Measurements from ENCODE around the gene AFMID. TPM values are rescaled to one million over a fixed set of nuclear protein-coding genes. Genes with fewer than 3 reads are reported as not detected.
"Not testable (repeated sequence)": the region's sequence is repeated elsewhere in the genome, so short reads cannot be mapped to it uniquely, and the experiment has no call there.

The AFMID gene
- total RNA-seq, 1 experiment from 2014 or later, result 65.0 TPM

- H3K36me3 ChIP-seq (ENCODE audit: insufficient read depth, low read length, poor library complexity, severe bottlenecking), result no peaks in the 10 kb centered on the region
- DNase-seq (ENCODE audit: low spot score), result peak; percentile 93
Observed at GRCh38 chr17:78168242-78168902, 18.8 kb upstream of the AFMID start, which contains the start of gene SYNGR2. TSS of gene SYNGR2 (plus strand) at chr17:78168581. CDS start at chr17:78168617, 36 bp downstream.

GRCh38 chr17:78168903-78169793 is 18.0 kb upstream of the AFMID start:
- BruUV-seq (replicated peaks), result no TSS peak
- ChIA-PET CTCF (no interaction called here), POLR2A (ENCODE audit: low non-redundant PET) (no interaction called here)
- Histone ChIP-seq H3K27me3 (replicated peaks; ENCODE audit: insufficient read depth, low read depth, low read length, poor library complexity) (no peaks in the 10 kb centered on the region), H3K4me1 (ENCODE audit: insufficient read depth, low read length, poor library complexity, severe bottlenecking) (peaks cover 11% of the 10 kb centered on the region), H3K36me3 (ENCODE audit: insufficient read depth, low read length, poor library complexity, severe bottlenecking) (peaks cover 5% of the 10 kb centered on the region), H3K9me3 (ENCODE audit: low read depth, low read length, poor library complexity, severe bottlenecking) (no peaks in the 10 kb centered on the region), H3K27ac (ENCODE audit: low read depth, low read length, poor library complexity, severe bottlenecking) (peak overlapping the region; percentile 60), H3K4me3 (ENCODE audit: low read depth, low read length, poor library complexity, severe bottlenecking) (peak overlapping the region; percentile 85)
- no peak for TF ChIP-seq EZH2 (IDR thresholded peaks at IDR 0.05; ENCODE audit: borderline replicate concordance, low read depth, low read length, poor library complexity, severe bottlenecking)
- TF ChIP-seq, protein P1, sequence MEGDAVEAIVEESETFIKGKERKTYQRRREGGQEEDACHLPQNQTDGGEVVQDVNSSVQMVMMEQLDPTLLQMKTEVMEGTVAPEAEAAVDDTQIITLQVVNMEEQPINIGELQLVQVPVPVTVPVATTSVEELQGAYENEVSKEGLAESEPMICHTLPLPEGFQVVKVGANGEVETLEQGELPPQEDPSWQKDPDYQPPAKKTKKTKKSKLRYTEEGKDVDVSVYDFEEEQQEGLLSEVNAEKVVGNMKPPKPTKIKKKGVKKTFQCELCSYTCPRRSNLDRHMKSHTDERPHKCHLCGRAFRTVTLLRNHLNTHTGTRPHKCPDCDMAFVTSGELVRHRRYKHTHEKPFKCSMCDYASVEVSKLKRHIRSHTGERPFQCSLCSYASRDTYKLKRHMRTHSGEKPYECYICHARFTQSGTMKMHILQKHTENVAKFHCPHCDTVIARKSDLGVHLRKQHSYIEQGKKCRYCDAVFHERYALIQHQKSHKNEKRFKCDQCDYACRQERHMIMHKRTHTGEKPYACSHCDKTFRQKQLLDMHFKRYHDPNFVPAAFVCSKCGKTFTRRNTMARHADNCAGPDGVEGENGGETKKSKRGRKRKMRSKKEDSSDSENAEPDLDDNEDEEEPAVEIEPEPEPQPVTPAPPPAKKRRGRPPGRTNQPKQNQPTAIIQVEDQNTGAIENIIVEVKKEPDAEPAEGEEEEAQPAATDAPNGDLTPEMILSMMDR (conservative IDR thresholded peaks at IDR 0.05; ENCODE audit: low read depth, low read length), result no peak
- peak; percentile 70 for DNase-seq (ENCODE audit: low spot score)
- intact Hi-C loops (cut with micrococcal nuclease; ENCODE audit: unreplicated experiment), result loop anchor here (5.0 kb wide), 1 partner anchor 42 kb away; the partner anchor contains the start of gene TMC6

More at GRCh38 chr17:78168242-78168902, 18.8 kb upstream of the AFMID start, which contains the start of gene SYNGR2:
- intact Hi-C loops (cut with micrococcal nuclease; ENCODE audit: unreplicated experiment), result loop anchor here (5.0 kb wide), 1 partner anchor 41 kb away; the partner anchor contains the start of gene TMC6
- TF ChIP-seq, protein P1 (conservative IDR thresholded peaks at IDR 0.05; ENCODE audit: low read depth, low read length), result no peak
- TF ChIP-seq EZH2 (IDR thresholded peaks at IDR 0.05; ENCODE audit: borderline replicate concordance, low read depth, low read length, poor library complexity, severe bottlenecking), result no peak
- no peaks in the 10 kb centered on the region for H3K27me3 ChIP-seq (replicated peaks; ENCODE audit: insufficient read depth, low read depth, low read length, poor library complexity)
- H3K4me1 ChIP-seq (ENCODE audit: insufficient read depth, low read length, poor library complexity, severe bottlenecking), result peaks cover 11% of the 10 kb centered on the region
- BruUV-seq (replicated peaks), result no TSS peak
- peak within 1 kb of the TSS; percentile 85 for H3K4me3 ChIP-seq (ENCODE audit: low read depth, low read length, poor library complexity, severe bottlenecking)
- CTCF ChIA-PET, result no interaction called here
- H3K27ac ChIP-seq (ENCODE audit: low read depth, low read length, poor library complexity, severe bottlenecking), result peak within 1 kb of the TSS; percentile 60
- POLR2A ChIA-PET (ENCODE audit: low non-redundant PET), result no interaction called here
- H3K9me3 ChIP-seq (ENCODE audit: low read depth, low read length, poor library complexity, severe bottlenecking), result no peaks in the 10 kb centered on the region

GRCh38 chr17:78170692-78171590 is 16.2 kb upstream of the AFMID start:
- intact Hi-C loops (cut with micrococcal nuclease; ENCODE audit: unreplicated experiment), result no loop called here
- ChIA-PET CTCF (no interaction called here), POLR2A (ENCODE audit: low non-redundant PET) (no interaction called here)
- Histone ChIP-seq H3K9me3 (ENCODE audit: low read depth, low read length, poor library complexity, severe bottlenecking) (no peaks in the 10 kb centered on the region), H3K27me3 (replicated peaks; ENCODE audit: insufficient read depth, low read depth, low read length, poor library complexity) (no peaks in the 10 kb centered on the region), H3K4me1 (ENCODE audit: insufficient read depth, low read length, poor library complexity, severe bottlenecking) (peaks cover 11% of the 10 kb centered on the region), H3K4me3 (ENCODE audit: low read depth, low read length, poor library complexity, severe bottlenecking) (no peak overlapping the region), H3K27ac (ENCODE audit: low read depth, low read length, poor library complexity, severe bottlenecking) (no peak overlapping the region), H3K36me3 (ENCODE audit: insufficient read depth, low read length, poor library complexity, severe bottlenecking) (peaks cover 14% of the 10 kb centered on the region)
- no peak for DNase-seq (ENCODE audit: low spot score)
- TF ChIP-seq EZH2 (IDR thresholded peaks at IDR 0.05; ENCODE audit: borderline replicate concordance, low read depth, low read length, poor library complexity, severe bottlenecking), result no peak
- TF ChIP-seq, protein P1 (conservative IDR thresholded peaks at IDR 0.05; ENCODE audit: low read depth, low read length), result no peak
- BruUV-seq (replicated peaks), result no TSS peak

- H3K9me3 ChIP-seq (ENCODE audit: low read depth, low read length, poor library complexity, severe bottlenecking); intact Hi-C loops (cut with micrococcal nuclease; ENCODE audit: unreplicated experiment); CTCF ChIA-PET; H3K27ac ChIP-seq (ENCODE audit: low read depth, low read length, poor library complexity, severe bottlenecking); DNase-seq (ENCODE audit: low spot score); H3K4me3 ChIP-seq (ENCODE audit: low read depth, low read length, poor library complexity, severe bottlenecking); H3K27me3 ChIP-seq (replicated peaks; ENCODE audit: insufficient read depth, low read depth, low read length, poor library complexity): not testable (repeated sequence)
- peaks cover 11% of the 10 kb centered on the region for H3K4me1 ChIP-seq (ENCODE audit: insufficient read depth, low read length, poor library complexity, severe bottlenecking)
- POLR2A ChIA-PET (ENCODE audit: low non-redundant PET), result interaction anchor here (0.6 kb wide), 1 partner anchor 15 kb away, joined by 3 read pairs; the partner anchor contains the start of genes AFMID and TK1
- BruUV-seq (replicated peaks), result TSS peak; percentile 17
- H3K36me3 ChIP-seq (ENCODE audit: insufficient read depth, low read length, poor library complexity, severe bottlenecking), result peaks cover 20% of the 10 kb centered on the region
Observed at GRCh38 chr17:78171591-78172248, 15.4 kb upstream of the AFMID start.
